Skin of body (tissue), 2 donors: ENCODE results near the gene AUTS2. TPM values are rescaled to one million over a fixed set of nuclear protein-coding genes. Genes with fewer than 3 reads are reported as not detected.

Source experiments
- DNase-seq: peaks from one replicate; lab custom pipeline; 2025; lab: John Stamatoyannopoulos, UW
- total RNA-seq: library from RNA; depleted of rRNA; stranded (reverse); fragments of >200 nt; gene quantifications from one replicate; pipeline ENCODE4 v1.2.3, GENCODE V29; 2014

The AUTS2 gene
- total RNA-seq, 1 donor from 2014 or later: 61.0 TPM

DNA sequence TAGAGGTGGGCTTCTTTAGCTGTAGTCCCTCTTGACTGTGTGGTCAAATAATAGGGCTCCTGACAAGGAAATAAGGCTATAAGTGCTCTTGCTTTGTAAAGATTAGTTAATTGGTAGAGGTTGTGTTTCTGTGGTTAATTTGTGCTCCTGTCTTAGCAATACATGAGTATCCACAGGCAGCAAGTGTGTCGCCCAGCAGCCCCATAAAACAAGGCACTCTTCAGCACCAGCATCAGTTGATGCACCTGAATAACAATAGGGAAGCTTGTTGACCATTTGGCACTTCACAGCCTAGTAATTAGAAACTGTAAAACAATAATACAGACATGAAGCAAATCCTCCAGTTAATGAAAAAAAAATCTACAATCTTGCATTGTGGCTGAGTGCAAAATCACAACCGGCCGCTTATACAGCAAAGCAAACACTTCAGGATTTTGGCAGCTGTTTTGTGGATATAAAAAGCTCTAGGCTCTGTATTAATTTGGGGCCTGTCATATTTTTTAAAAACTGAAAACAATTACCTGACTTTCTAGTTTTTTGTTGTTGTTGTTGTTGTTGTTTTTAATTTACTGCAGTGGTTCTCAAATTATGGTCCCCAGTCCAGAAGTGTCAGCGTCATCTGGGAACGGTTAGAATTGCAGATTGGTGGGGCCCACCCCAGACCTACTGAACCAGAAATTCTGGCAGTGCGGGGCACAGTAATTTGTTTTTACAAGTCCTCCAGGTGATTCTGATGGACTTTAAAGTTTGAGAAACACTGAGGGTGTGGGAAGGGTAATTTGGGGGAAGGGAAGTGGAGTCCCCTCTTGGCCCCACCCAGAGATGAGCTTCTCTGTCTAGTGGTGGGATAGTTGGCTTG lies 56.8 kb downstream of the AUTS2 start:
- peak; percentile 3 for DNase-seq

DNA sequence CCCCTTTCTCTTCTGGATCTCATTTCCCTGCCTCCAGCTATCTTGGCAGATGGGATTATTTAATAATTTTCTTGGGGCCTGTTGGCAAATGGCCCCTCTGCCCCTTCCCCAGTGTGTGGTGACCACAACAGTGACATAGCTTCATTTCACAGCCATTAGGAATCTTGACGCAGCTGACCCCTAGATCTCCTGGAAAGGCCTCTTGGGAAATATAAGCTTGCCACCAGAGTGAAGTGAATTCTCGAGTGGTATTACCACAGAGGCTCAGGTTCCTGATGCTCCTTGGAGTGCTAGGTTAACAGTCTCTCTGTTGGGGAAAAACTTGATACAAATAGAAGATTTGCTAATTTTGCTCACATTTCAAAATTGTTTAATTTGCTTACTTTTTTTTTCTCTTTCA lies 57.8 kb downstream of the AUTS2 start:
- DNase-seq: no peak

DNA sequence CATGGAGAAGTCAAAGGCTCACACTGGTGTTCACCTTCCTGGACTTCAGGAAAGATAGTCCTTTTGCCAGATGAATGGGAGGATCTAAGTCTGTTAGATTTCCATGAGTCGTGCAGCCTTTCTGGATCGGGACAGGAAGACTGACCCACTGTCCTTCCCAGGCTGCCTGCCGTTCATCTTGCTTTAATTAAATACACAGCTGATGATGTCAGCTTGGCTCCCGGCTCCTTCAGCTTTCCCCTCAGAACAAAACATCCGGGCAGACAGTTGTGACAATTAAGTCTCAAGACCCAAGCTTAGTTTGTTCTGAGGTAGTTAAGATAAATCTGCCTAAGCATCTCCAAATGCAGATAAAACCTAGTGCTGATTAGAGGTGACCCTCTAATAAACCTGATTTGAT lies 58.6 kb downstream of the AUTS2 start:
- DNase-seq: peak; percentile 48

GRCh38 chr7:69657331-69657730 lies 59.1 kb downstream of the AUTS2 start:
- DNase-seq: no peak

DNA sequence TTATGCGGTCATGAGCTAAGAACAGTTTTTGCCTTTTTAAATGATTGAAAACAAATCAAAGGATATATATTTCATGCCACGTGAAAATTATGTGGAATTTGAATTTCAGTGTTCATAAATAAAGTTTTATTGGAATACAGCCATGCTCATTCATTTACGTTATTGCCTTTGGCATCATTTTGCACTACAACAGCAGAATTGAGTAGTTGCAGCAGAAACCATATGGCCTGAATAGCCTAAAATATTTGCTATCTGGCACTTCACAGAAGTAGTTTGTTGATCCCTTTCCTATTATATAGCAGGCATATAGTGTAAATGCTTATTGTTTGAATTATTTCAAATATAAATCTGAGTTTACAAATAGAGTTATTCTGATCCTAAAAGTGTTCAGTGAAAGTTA lies 59.7 kb downstream of the AUTS2 start:
- peak; percentile 12 for DNase-seq

GRCh38 chr7:69659983-69660382 lies 61.7 kb downstream of the AUTS2 start:
- peak; percentile 36 for DNase-seq

DNA sequence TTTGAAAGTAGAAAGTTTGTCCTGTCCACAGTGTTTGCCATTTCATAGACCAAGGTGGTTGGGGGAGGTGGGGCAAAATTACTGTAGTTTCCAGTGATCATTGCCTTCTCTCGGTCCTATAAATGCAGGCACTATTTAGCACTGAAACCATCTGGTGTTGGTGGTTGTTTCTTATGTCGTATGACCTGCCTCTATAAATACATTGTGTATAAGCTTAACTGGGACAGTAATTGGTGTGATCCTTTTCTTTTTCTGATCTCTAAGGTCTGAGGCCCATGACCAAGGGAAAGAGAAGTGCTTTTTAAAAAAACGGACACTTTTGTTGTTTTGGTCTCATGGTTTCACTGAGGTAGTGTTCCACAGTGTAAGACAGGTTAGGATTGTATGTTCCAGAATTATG lies 63.1 kb downstream of the AUTS2 start:
- DNase-seq: no peak

DNA sequence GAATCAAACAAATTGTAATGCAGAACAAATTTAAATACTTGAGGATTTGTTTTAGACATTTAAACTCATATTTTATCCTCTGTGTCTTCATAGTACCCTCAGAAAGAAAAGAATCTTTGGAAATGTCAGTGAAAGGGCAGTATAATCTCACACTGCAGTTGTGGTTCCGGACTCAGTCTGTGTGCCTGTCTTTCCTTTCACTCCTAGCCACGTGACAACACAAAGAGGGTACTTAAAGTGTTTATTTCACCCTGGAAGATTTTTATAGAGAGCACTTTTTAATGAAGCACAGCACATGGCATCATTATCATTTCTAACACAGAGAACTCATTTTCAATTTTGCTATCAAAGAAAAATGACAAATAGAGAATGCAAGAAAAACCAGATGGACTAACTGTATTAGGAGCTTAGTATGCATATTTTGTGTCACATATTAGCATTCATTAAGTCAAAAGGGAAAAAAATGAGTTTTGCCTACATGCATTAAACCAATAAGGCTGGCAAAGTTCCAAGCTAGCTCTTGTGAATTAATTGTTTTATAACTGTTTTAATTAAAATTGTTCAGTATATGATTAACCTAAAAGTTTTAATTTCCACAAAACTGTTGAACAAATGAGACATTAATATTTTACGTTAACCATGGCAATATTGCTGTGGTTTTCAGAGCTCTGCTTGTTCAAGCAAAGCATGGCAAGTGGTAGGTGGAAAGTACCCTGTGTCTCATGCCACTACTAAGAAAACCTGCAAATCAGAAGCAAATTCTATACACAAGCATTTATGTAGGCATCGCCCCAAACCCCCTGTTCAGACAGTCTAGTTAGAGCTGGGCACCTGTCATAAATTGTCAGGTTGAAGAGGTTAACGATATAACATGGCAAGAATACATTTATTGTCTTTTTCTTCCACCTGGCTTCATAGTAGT lies 65.9 kb downstream of the AUTS2 start:
- DNase-seq: no peak

DNA sequence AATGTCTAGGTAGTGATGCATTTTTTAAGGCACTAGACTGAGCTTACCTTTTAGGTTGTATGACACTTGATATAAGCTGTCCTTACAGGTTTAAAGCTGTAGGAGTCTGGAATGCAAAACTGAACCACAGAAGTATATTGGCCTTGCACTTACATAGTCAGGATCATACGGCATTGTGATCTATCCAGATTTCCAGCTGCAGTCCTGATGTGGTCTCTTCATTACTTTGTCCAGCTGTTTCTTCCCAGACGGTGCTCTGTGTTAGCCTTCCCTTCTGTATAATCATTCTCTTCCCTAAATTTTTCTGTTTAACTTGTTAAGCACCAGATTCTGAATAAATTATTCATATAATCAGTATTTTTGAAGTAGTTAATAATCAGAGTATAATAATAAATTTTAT lies 67.1 kb downstream of the AUTS2 start:
- peak; percentile 31 for DNase-seq

- no peak for DNase-seq
These were observed 70.1 kb downstream of the AUTS2 start for GRCh38 chr7:69668339-69668870.

DNA sequence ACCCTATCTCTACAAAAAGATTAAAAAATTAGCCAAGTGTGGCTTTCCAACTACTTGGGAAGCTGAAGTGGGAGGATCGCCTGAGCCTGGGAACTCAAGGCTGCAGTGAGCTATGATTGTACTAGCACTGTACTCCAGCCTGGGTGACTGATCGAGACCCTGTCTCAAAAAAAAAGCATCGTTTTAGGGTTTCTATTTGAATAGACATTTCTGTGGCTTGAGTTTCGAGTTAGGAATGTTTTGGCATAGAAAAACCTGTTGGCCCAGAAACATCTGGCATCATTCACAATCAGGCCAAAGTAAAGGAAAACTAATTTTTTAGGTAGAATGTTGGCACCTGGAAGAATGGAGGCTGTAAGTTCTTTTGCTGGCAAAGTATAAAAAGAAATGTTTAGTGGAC lies 72.4 kb downstream of the AUTS2 start:
- no peak for DNase-seq

GRCh38 chr7:69673074-69673473 lies 74.8 kb downstream of the AUTS2 start:
- no peak for DNase-seq

- DNase-seq: no peak
These were observed 76.5 kb downstream of the AUTS2 start for GRCh38 chr7:69674701-69675182.

GRCh38 chr7:69676247-69676646 lies 78.0 kb downstream of the AUTS2 start:
- DNase-seq: no peak

GRCh38 chr7:69677054-69677852 lies 79.0 kb downstream of the AUTS2 start:
- DNase-seq: peak; percentile 64

GRCh38 chr7:69677881-69678493 lies 79.7 kb downstream of the AUTS2 start:
- no peak for DNase-seq

DNA sequence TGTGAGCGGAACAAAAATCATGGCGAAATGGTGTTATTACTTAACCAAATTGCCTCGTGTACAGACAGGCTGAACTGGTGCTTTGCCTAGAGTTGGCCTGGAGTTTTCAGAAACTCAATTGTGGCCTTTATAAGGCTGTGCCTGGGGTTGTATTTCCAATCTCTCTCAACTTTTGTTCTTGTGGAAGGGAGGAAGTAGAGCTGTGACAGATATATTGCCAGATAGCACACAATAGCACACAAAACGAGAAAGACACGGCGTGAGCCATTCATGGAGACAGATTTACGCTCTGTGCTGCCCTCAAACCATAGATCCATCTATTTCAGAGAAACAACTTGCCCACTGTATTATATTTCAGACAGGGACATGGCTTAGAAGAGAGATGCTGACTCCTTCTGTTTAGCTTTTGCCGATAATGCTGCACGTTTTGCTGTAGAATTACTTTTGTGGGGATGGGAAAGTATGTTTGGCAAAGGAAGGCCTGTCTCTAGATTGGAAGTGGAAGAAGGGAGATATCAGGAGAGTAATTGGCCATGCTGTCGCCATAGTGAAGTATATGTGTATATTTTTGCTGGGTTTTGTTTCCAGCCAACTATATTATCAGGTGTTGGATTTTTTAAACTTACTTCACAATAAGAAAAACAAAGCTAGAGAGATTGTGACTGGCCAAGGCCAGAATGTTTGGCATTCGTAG lies 80.4 kb downstream of the AUTS2 start:
- DNase-seq: no peak

- no peak for DNase-seq
These were observed 82.9 kb downstream of the AUTS2 start for GRCh38 chr7:69681181-69681580.

DNA sequence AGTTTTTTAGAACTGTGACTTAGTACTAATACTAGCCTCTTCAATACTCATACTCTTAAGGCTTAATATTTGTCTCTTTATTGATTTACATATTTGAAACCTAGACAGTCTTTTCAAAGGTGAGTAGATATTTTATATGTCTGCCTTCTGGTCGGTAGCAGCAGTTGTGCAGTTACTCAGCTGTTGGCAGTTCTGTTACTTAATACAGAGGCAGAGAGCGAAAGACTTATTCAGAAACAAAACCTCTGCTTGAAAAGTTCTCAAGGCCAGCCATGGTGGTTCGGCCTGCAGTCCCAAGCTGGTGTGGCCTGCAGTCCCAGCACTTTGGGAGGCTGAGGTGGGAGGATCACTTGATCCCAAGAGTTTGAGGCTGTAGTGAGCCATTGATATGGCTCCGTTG lies 84.2 kb downstream of the AUTS2 start:
- DNase-seq: no peak

GRCh38 chr7:69683002-69683401 lies 84.7 kb downstream of the AUTS2 start:
- no peak for DNase-seq
